Transverse colon (tissue), 4 donors: ENCODE measurements around the gene CDH13. TPM values are rescaled to one million over a fixed set of nuclear protein-coding genes. Genes with fewer than 3 reads are reported as not detected.

Source experiments
- DNase-seq: peaks from one replicate; pipeline ENCODE4 v3.0.0-alpha.2; 2019
- H3K27ac ChIP-seq, 4 donors: fragments of 200-600 bp; sonication (generic); 2 replicates each; pipeline ENCODE4 v1.5.1; 2016 to 2018; ENCODE audit warnings: inconsistent platforms in 4 of 4
- H3K27me3 ChIP-seq: fragments of 200-600 bp; sonication (generic); 2 replicates; pipeline ENCODE4 v1.5.1; 2017; ENCODE audit warnings: inconsistent platforms
- H3K36me3 ChIP-seq, 4 donors: fragments of 200-600 bp; sonication (generic); 2 replicates each; pipeline ENCODE4 v1.5.1; 2017 to 2019; ENCODE audit warnings: inconsistent platforms in 4 of 4
- H3K4me1 ChIP-seq, 4 donors: fragments of 200-600 bp; sonication (generic); 2 replicates each; pipeline ENCODE4 v1.5.1; 2017 to 2020; ENCODE audit warnings: inconsistent platforms in 4 of 4
- H3K4me3 ChIP-seq, 4 donors: fragments of 200-600 bp; sonication (generic); 1 replicate in 1 of 4; 2 replicates in 3 of 4; pipeline versions ENCODE4 v1.5.1 to v1.6.1; 2017 to 2019; ENCODE audit warnings: inconsistent platforms in 4 of 4
- H3K9me3 ChIP-seq, 2 donors: fragments of 200-600 bp; sonication (generic); 2 replicates each; pipeline ENCODE4 v1.5.1; 2017 to 2019; ENCODE audit warnings: inconsistent platforms in 2 of 2
- CTCF ChIP-seq, 5 experiments: fragments of 200-600 bp in 3 of 5; fragments of 450-650 bp in 2 of 5; sonication (generic) in 3 of 5; IDR thresholded peaks; 1 replicate in 2 of 5; 2 replicates in 3 of 5; pipeline ENCODE4 v1.5.1; 2016 to 2017; ENCODE audit warnings: antibody characterized with exemption in 5 of 5, inconsistent platforms in 3 of 5, mild to moderate bottlenecking in 2 of 5, moderate library complexity in 1 of 5
- EP300 ChIP-seq: sonication (generic); formaldehyde crosslinking; IDR thresholded peaks from one replicate; pipeline ENCODE4 v1.6.1; 2017; ENCODE audit warnings: antibody characterized with exemption, low read depth
- POLR2A ChIP-seq: fragments of 450-650 bp; IDR thresholded peaks from one replicate; pipeline ENCODE4 v1.6.1; 2016; ENCODE audit warnings: antibody characterized with exemption, mild to moderate bottlenecking, moderate library complexity
- POLR2AphosphoS5 ChIP-seq, 3 donors: sonication (generic); formaldehyde crosslinking; IDR thresholded peaks; one replicate each; pipeline ENCODE4 v1.6.1; 2016; ENCODE audit warnings: antibody characterized with exemption in 3 of 3
- WGBS, 2 donors: methylation state at CpG; one replicate each; pipeline ENCODE4 v1.1.5; 2018; ENCODE audit warnings: low coverage in 1 of 2; 5-methylcytosine and 5-hydroxymethylcytosine counted together
- in situ Hi-C, 4 donors: fragments of 200-750 bp; cut with MboI; loops; one replicate each; pipeline versions ENCODE4 v1.15.0 to v1.15.1; 2017; ENCODE audit warnings: low sequenced_read_pairs in 3 of 4, low pct_ligation_motif_present in 1 of 4, low pct_unique_long_range_greater_than_20kb in 1 of 4
- intact Hi-C: fragments of 100-400 bp; cut with DNase I; formaldehyde crosslinking; loops from one replicate; pipeline ENCODE4 v1.15.1; 2023; ENCODE audit warnings: low total_unique reads
- total RNA-seq, 4 donors: library from RNA; depleted of rRNA; stranded (reverse); fragments of >200 nt; gene quantifications; one replicate each; pipeline ENCODE4 v1.1.0, GENCODE V29; 2016

The CDH13 gene
- total RNA-seq, 4 donors from 2014 or later = 3.8 to 28.1 (median 5.8) TPM

GRCh38 chr16:82995286-82995923 is 368.6 kb downstream of the CDH13 start:
- no peak for DNase-seq
- WGBS, 2 donors = 52 to 71% methylated on average over 4 to 9 of the region's 9 CpGs

GRCh38 chr16:82995924-82996441 is 369.2 kb downstream of the CDH13 start:
- TF ChIP-seq EP300 = no peak
- TF ChIP-seq POLR2A = no peak
- peak in 1 of 3 donors; percentile 15 for TF ChIP-seq POLR2AphosphoS5 (IDR thresholded peaks at IDR 0.05)
- TF ChIP-seq CTCF (IDR thresholded peaks at IDR 0.05) = no peak
- DNase-seq = peak; percentile 23
- peaks cover 0 to 16% (median 12%) of the 10 kb centered on the region in 4 donors for H3K4me1 ChIP-seq
- no peaks in the 10 kb centered on the region for H3K9me3 ChIP-seq
- H3K4me3 ChIP-seq = peak overlapping the region in 1 of 4 donors; percentile 22
- no peaks in the 10 kb centered on the region for H3K36me3 ChIP-seq
- in situ Hi-C loops = no loop called here
- WGBS, 2 donors = 15 to 28% methylated on average over 5 of the region's 5 CpGs
- H3K27ac ChIP-seq = peak overlapping the region; percentile 50 to 69 (median 60)
- intact Hi-C loops = no loop called here
- no peaks in the 10 kb centered on the region for H3K27me3 ChIP-seq

More at GRCh38 chr16:82995286-82995923, 368.6 kb downstream of the CDH13 start:
- H3K9me3 ChIP-seq = no peaks in the 10 kb centered on the region
- intact Hi-C loops (no loop called here), in situ Hi-C loops (no loop called here)
- H3K4me3 ChIP-seq = peak overlapping the region in 1 of 4 donors; percentile 22
- peak overlapping the region; percentile 50 to 69 (median 60) for H3K27ac ChIP-seq
- peaks cover 0 to 19% (median 13%) of the 10 kb centered on the region in 4 donors for H3K4me1 ChIP-seq
- no peak for TF ChIP-seq CTCF (IDR thresholded peaks at IDR 0.05)
- no peak for TF ChIP-seq POLR2AphosphoS5 (IDR thresholded peaks at IDR 0.05)
- TF ChIP-seq POLR2A = no peak
- no peak for TF ChIP-seq EP300
- H3K36me3 ChIP-seq = no peaks in the 10 kb centered on the region
- no peaks in the 10 kb centered on the region for H3K27me3 ChIP-seq

- in situ Hi-C loops (no loop called here), intact Hi-C loops (no loop called here)
- no peaks in the 10 kb centered on the region for H3K27me3 ChIP-seq
- no peaks in the 10 kb centered on the region for H3K9me3 ChIP-seq
- WGBS, 2 donors = 86 to 95% methylated on average over 4 of the region's 4 CpGs
- H3K4me1 ChIP-seq = peaks cover 0 to 12% (median 9%) of the 10 kb centered on the region in 4 donors
- DNase-seq = no peak
- no peak overlapping the region for H3K4me3 ChIP-seq
- H3K36me3 ChIP-seq = no peaks in the 10 kb centered on the region
- TF ChIP-seq EP300 (no peak), POLR2AphosphoS5 (IDR thresholded peaks at IDR 0.05) (no peak), CTCF (IDR thresholded peaks at IDR 0.05) (no peak), POLR2A (no peak)
- no peak overlapping the region for H3K27ac ChIP-seq
Observed at GRCh38 chr16:82996814-82997213, 370.0 kb downstream of the CDH13 start.

GRCh38 chr16:82999711-83000110 is 372.9 kb downstream of the CDH13 start:
- no peaks in the 10 kb centered on the region for H3K36me3 ChIP-seq
- TF ChIP-seq POLR2AphosphoS5 (IDR thresholded peaks at IDR 0.05) (no peak), CTCF (IDR thresholded peaks at IDR 0.05) (no peak), EP300 (no peak), POLR2A (no peak)
- intact Hi-C loops = no loop called here
- in situ Hi-C loops = no loop called here
- 79 to 95% methylated on average over 6 of the region's 6 CpGs for WGBS, 2 donors
- DNase-seq = no peak
- no peak overlapping the region for H3K27ac ChIP-seq
- H3K9me3 ChIP-seq = no peaks in the 10 kb centered on the region
- H3K27me3 ChIP-seq = no peaks in the 10 kb centered on the region
- H3K4me1 ChIP-seq = peaks cover 0 to 15% (median 8%) of the 10 kb centered on the region in 4 donors
- no peak overlapping the region for H3K4me3 ChIP-seq
